Liver (tissue), 9 donors: Measurements from ENCODE around the gene SLC38A1. TPM values are rescaled to one million over a fixed set of nuclear protein-coding genes. Genes with fewer than 3 reads are reported as not detected.
"Not testable (repeated sequence)": the region's sequence is repeated elsewhere in the genome, so short reads cannot be mapped to it uniquely, and the experiment has no call there.

Experiments used
- DNase-seq: peaks from one replicate; pipeline ENCODE4 v3.0.0-alpha.2; 2017; ENCODE audit warnings: low spot score
- H3K27ac ChIP-seq, 2 donors: one replicate each; pipeline ENCODE4 v1.7.0; 2013; ENCODE audit warnings: inconsistent platforms in 2 of 2, low read length in 2 of 2, control low read depth in 1 of 2, low read depth in 1 of 2, mild to moderate bottlenecking in 1 of 2
- H3K27me3 ChIP-seq, 4 donors: one replicate each; pipeline versions ENCODE4 v1.6.1 to v1.7.0; 2013; ENCODE audit warnings: low read length in 3 of 4, inconsistent platforms in 1 of 4, mild to moderate bottlenecking in 1 of 4, moderate library complexity in 1 of 4; ENCODE audit not compliant: control insufficient read depth in 4 of 4, insufficient read depth in 4 of 4
- H3K36me3 ChIP-seq, 4 donors: one replicate each; pipeline versions ENCODE4 v1.6.1 to v1.7.0; 2013; ENCODE audit warnings: low read length in 3 of 4, mild to moderate bottlenecking in 3 of 4, low read depth in 1 of 4, moderate library complexity in 1 of 4; ENCODE audit not compliant: control insufficient read depth in 4 of 4, insufficient read depth in 3 of 4
- H3K4me1 ChIP-seq, 4 donors: one replicate each; pipeline versions ENCODE4 v1.6.1 to v1.7.0; 2013; ENCODE audit warnings: low read length in 3 of 4, mild to moderate bottlenecking in 3 of 4, moderate library complexity in 1 of 4; ENCODE audit not compliant: control insufficient read depth in 4 of 4, insufficient read depth in 4 of 4
- H3K4me3 ChIP-seq, 3 donors: one replicate each; pipeline versions ENCODE4 v1.6.1 to v1.7.0; 2013; ENCODE audit warnings: low read length in 3 of 3, control low read depth in 1 of 3, low read depth in 1 of 3, mild to moderate bottlenecking in 1 of 3
- H3K9ac ChIP-seq, 2 donors: one replicate each; pipeline ENCODE4 v1.7.0; 2013; ENCODE audit warnings: low read length in 2 of 2, mild to moderate bottlenecking in 2 of 2, moderate library complexity in 2 of 2, control low read depth in 1 of 2, low read depth in 1 of 2
- H3K9me3 ChIP-seq, 4 donors: one replicate each; pipeline versions ENCODE4 v1.6.1 to v1.7.0; 2013; ENCODE audit warnings: low read length in 3 of 4; ENCODE audit not compliant: control insufficient read depth in 4 of 4
- CTCF ChIP-seq: fragments of 150-350 bp; IDR thresholded peaks from 2 replicates; pipeline ENCODE4 v1.5.1; 2017; ENCODE audit warnings: improper control_type of control experiment, low read depth, low read length; ENCODE audit not compliant: missing input control
- EGR1 ChIP-seq, 2 donors: IDR thresholded peaks; 2 replicates each; pipeline ENCODE4 v1.6.1; 2016 to 2018; ENCODE audit warnings: antibody characterized with exemption in 2 of 2, low read depth in 2 of 2
- FOXA1 ChIP-seq: IDR thresholded peaks from 2 replicates; pipeline ENCODE4 v1.6.1; 2016; ENCODE audit warnings: antibody characterized with exemption
- FOXA2 ChIP-seq: IDR thresholded peaks from 2 replicates; pipeline ENCODE4 v1.6.1; 2016; ENCODE audit warnings: antibody characterized with exemption
- GABPA ChIP-seq, 2 donors: IDR thresholded peaks in 1 of 2; conservative IDR thresholded peaks in 1 of 2; 2 replicates each; pipeline ENCODE4 v1.6.1; 2016; ENCODE audit warnings: antibody characterized with exemption in 2 of 2, mild to moderate bottlenecking in 1 of 2, moderate library complexity in 1 of 2
- HNF4G ChIP-seq: IDR thresholded peaks from 2 replicates; pipeline ENCODE4 v1.6.1; 2016; ENCODE audit warnings: antibody characterized with exemption
- JUND ChIP-seq, 2 donors: IDR thresholded peaks; 2 replicates each; pipeline ENCODE4 v1.6.1; 2016; ENCODE audit warnings: antibody characterized with exemption in 2 of 2
- NR2F2 ChIP-seq: IDR thresholded peaks from 2 replicates; pipeline ENCODE4 v1.6.1; 2016; ENCODE audit warnings: antibody characterized with exemption
- RXRA ChIP-seq, 2 donors: IDR thresholded peaks; 2 replicates each; pipeline ENCODE4 v1.6.1; 2017 to 2018; ENCODE audit warnings: antibody characterized with exemption in 2 of 2, mild to moderate bottlenecking in 1 of 2
- TAF1 ChIP-seq: conservative IDR thresholded peaks from 2 replicates; pipeline ENCODE4 v1.6.1; 2016; ENCODE audit warnings: antibody characterized with exemption, mild to moderate bottlenecking
- YY1 ChIP-seq: IDR thresholded peaks from 2 replicates; pipeline ENCODE4 v1.6.1; 2016; ENCODE audit warnings: antibody characterized with exemption, mild to moderate bottlenecking
- WGBS: extraction: QIAGEN DNeasy Blood & Tissue Kit; methylation state at CpG from one replicate; pipeline ENCODE4 v1.1.7; 2013; 5-methylcytosine and 5-hydroxymethylcytosine counted together
- polyA plus RNA-seq, 2 donors: library from polyadenylated mRNA; stranded (reverse) in 1 of 2; unstranded in 1 of 2; fragments of 200-250 nt in 1 of 2; fragments of >200 nt in 1 of 2; fragmentation: Nextera tagmentation in 1 of 2; extraction: Ambion mirVana in 1 of 2; gene quantifications; one replicate each; pipeline versions ENCODE4 v1.2.1 to v1.2.3, GENCODE V29; 2013 to 2015
- total RNA-seq, 2 donors: library from RNA; depleted of rRNA; stranded (reverse); fragments of >200 nt; gene quantifications; one replicate each; pipeline ENCODE4 v1.2.3, GENCODE V29; 2014
- TF ChIP-seq, protein P1 (sequence below): IDR thresholded peaks from 2 replicates; pipeline ENCODE4 v1.6.1; 2016; ENCODE audit warnings: antibody characterized with exemption
- TF ChIP-seq, protein P2 (sequence below): IDR thresholded peaks from 2 replicates; pipeline ENCODE4 v1.6.1; 2016; ENCODE audit warnings: antibody characterized with exemption
- donor health status: healthy.
- donor health status: healthy.
- donor health status: healthy.
- donor health status: healthy.
- donor health status: healthy.

Gene SLC38A1
- total and polyA plus RNA-seq, 4 donors: 6.2 to 14.9 (median 9.6) TPM

DNA sequence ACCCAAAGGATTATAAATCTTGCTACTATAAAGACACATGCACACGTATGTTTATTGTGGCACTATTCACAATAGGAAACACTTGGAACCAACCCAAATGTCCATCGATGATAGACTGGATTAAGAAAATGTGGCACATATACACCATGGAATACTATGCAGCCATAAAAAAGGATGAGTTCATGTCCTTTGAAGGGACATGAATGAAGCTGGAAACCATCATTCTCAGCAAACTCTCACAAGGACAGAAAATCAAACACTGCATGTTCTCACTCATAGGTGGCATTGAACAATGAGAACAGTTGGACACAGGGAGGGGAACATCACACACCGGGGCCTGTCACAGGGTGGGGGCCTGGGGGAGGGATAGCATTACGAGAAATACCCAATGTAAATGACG, 16.8 kb downstream of the SLC38A1 start:
- not testable (repeated sequence) for H3K4me1 ChIP-seq, H3K9me3 ChIP-seq, H3K36me3 ChIP-seq, DNase-seq, H3K27ac ChIP-seq, H3K4me3 ChIP-seq, H3K9ac ChIP-seq, H3K27me3 ChIP-seq
- 96% methylated on average over 5 of the region's 5 CpGs for WGBS

DNA sequence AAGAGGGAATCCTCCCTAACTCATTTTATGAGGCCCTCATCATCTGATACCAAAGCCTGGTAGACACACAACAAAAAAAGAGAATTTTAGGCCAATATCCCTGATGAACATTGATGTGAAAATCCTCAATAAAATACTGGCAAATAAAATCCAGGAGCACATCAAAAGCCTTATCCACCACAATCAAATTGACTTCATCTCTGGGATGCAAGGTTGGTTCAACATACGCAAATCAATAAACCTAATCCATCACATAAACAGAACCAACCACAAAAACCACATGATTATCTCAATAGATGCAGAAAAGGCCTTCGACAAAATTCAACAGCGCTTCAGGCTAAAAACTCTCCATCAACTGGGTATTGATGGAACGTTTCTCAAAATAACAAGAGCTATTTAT, 18.9 kb downstream of the SLC38A1 start:
- H3K27me3 ChIP-seq, H3K4me3 ChIP-seq, H3K9me3 ChIP-seq, H3K27ac ChIP-seq, H3K4me1 ChIP-seq, DNase-seq, H3K9ac ChIP-seq, H3K36me3 ChIP-seq: not testable (repeated sequence)
- 95% methylated on average over 4 of the region's 4 CpGs for WGBS

- no peaks in the 10 kb centered on the region for H3K36me3 ChIP-seq
- no peak overlapping the region for H3K9ac ChIP-seq
- no peak overlapping the region for H3K27ac ChIP-seq
- DNase-seq: no peak
- no peaks in the 10 kb centered on the region for H3K27me3 ChIP-seq
- peaks cover 0 to 1% (median 0%) of the 10 kb centered on the region in 4 donors for H3K4me1 ChIP-seq
- TF ChIP-seq EGR1 (IDR thresholded peaks at IDR 0.05; ENCODE audit: low read depth in 2 of 2) (no peak), GABPA (IDR thresholded peaks at IDR 0.05 in 1 of 2, conservative IDR thresholded peaks at IDR 0.05 in 1 of 2) (no peak), YY1 (no peak), NR2F2 (no peak), JUND (IDR thresholded peaks at IDR 0.05) (no peak), CTCF (no peak), FOXA2 (no peak), HNF4G (no peak), RXRA (IDR thresholded peaks at IDR 0.05) (no peak), FOXA1 (no peak), TAF1 (no peak)
- TF ChIP-seq, protein P1, sequence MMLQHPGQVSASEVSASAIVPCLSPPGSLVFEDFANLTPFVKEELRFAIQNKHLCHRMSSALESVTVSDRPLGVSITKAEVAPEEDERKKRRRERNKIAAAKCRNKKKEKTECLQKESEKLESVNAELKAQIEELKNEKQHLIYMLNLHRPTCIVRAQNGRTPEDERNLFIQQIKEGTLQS: no peak
- TF ChIP-seq, protein P2, sequence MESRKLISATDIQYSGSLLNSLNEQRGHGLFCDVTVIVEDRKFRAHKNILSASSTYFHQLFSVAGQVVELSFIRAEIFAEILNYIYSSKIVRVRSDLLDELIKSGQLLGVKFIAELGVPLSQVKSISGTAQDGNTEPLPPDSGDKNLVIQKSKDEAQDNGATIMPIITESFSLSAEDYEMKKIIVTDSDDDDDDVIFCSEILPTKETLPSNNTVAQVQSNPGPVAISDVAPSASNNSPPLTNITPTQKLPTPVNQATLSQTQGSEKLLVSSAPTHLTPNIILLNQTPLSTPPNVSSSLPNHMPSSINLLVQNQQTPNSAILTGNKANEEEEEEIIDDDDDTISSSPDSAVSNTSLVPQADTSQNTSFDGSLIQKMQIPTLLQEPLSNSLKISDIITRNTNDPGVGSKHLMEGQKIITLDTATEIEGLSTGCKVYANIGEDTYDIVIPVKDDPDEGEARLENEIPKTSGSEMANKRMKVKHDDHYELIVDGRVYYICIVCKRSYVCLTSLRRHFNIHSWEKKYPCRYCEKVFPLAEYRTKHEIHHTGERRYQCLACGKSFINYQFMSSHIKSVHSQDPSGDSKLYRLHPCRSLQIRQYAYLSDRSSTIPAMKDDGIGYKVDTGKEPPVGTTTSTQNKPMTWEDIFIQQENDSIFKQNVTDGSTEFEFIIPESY: no peak
- 91% methylated on average over 15 of the region's 15 CpGs for WGBS
- H3K9me3 ChIP-seq: no peaks in the 10 kb centered on the region
- no peak overlapping the region for H3K4me3 ChIP-seq
Measured at GRCh38 chr12:46246021-46246700, 22.7 kb downstream of the SLC38A1 start.
